HG03196 (cell line): ENCODE results near the gene FMO1.
A peak's percentile ranks its signal among the peaks of the same experiment; 100 is the strongest.
"Not testable (repeated sequence)": the region's sequence is repeated elsewhere in the genome, so short reads cannot be mapped to it uniquely, and the experiment has no call there.

Experiments used
- ATAC-seq: cut with Tn5 transposase; IDR thresholded peaks from one replicate; pipeline ENCODE4 v1.9.1; 2021; ENCODE audit not compliant: unreplicated experiment

FMO1 gene

DNA sequence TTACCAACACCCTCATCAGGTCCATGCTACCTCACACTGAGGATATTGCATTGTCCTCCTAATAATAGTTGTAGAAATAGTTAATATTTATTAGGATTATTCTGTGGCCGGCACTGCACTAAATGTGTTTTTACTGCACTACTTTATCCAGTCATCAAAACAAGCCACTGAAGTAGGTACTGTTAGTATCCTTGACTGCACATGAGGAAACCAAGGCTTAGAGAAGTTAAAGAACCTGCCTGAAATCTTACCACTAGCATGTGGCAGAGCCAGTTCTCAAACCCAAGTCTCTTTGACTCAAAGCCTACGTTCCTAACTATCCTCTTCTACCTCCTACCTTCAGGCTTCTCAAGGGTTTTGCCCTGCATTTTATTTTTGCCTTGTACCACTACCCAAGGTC is 30.9 kb downstream of the FMO1 start:
- ATAC-seq, result no peak

DNA sequence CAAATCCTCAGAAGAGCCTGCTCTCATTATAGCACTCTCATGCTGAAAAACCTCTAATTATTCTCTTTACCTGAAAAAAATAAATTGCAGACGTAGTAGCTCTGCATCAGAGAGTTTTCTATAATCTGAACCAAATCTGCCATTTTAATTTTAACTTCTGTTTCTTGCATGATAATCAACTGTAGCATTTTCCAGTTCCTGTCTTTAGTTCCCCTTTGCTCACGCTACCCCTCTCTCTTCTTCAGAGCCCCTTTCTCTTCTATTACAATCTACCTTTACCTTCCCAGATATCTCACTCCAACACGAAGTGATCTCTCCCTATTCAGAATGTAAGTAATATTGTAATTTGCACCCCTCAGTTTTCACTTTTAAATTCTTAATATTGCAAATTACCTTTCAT is 31.4 kb downstream of the FMO1 start:
- no peak for ATAC-seq

DNA sequence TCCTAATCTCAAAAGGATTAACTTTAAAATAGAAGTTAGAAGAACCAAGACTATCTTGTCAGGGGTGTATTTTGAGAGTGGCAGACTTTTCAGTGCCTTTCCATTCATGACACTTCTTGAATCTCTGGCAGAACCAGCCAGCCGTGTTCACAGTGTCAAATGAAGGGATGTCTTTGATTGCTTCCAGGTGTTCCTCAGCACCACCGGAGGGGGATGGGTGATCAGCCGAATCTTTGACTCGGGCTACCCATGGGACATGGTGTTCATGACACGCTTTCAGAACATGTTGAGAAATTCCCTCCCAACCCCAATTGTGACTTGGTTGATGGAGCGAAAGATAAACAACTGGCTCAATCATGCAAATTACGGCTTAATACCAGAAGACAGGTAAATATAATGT is 32.3 kb downstream of the FMO1 start:
- ATAC-seq, result no peak

GRCh38 chr1:171286032-171286705 is 37.9 kb downstream of the FMO1 start:
- ATAC-seq, result no peak

DNA sequence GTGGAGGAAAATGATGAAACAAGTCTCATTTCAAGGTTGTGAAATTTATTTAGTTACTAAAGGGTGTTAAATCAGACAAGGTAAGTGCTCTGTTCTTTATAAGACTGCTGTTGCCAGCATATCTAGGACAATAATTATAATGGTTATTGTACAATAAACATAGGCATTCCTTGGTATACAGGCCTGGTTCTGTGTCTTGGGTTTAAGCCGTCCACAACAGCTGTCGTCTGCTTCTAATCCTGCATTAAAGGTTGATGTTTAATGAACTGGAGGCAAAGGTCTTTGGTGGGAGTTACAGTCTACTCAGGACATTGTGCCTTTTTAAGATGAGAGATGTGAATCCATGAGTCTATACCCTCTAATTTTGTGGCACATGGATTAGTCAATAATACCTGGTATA is 42.3 kb downstream of the FMO1 start:
- no peak for ATAC-seq

GRCh38 chr1:171292799-171293198 is 44.5 kb downstream of the FMO1 start:
- ATAC-seq, result no peak

DNA sequence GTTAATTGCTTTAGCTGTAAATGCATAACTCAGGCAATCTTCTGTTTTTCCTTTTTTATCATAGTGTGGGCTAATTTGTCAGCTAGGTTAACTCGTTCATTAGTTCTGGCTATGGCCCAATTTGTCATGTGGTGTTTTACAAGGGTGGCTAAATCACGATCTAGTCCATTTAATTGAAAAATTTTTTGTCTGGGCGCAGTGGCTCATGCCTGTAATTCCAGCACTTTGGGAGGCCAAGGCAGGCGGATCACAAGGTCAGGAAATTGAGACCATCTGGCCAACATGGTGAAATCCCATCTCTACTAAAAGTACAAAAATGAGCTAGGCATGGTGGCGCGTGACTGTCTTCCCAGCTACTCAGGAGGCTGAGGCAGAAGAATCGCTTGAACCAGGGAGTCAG is 47.1 kb downstream of the FMO1 start:
- ATAC-seq, result not testable (repeated sequence)

DNA sequence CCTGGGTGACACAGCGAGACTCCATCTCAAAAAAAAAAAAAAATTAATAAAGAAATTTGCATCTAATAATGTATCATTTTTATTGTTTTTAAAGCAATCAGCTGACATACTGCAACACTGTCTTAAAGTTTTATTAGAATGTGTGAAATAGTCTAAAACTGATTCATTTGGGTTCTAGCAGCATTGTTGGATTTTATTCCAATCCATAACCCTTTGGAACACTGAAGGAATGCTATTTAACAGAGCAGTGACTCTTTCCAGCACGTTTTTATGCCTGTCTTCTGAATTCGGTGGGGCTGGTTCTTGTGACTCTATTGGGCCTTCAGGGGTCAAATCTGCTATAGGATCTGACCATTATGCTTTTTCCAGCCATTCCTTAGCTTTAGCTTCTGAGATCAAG is 47.5 kb downstream of the FMO1 start:
- ATAC-seq, result no peak

DNA sequence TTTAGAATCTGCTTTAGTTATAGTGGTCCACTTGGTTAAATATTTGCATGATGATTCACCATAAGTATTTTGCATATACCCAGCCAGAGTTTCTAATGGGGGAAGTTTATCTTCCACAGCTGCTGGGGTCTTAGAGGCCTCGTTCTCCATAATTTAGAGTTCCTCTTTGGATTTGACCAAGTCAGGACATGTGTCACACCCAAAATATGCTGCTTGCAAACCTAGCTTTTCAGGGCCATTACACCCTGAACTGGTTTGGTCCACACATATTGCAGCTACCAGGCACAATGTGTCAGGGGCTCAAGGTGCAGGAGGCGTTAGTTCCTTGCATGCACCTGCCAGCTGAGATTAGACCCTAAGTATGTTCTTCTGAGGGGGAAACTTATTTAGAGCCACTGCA is 48.6 kb downstream of the FMO1 start:
- ATAC-seq, result no peak

DNA sequence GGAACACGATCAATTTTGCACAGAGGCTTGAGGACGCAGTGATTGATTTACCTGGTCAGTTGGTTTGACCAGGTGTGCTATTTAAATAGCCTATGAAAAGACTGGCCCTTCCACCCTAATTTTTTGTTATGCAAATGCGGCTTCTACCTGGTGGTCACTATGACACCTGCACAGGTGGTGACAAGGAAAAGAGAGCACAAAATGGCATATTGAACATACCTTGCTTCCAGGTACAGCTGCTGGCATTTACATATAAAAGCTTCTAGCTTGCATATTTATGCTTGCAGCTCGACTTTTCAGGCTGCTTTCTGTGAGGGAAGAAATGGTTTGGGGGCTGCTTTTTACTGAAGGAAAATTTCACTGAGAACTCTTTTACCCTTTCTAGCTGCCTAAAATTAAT is 50.4 kb downstream of the FMO1 start:
- no peak for ATAC-seq

- no peak for ATAC-seq
These were observed 51.0 kb downstream of the FMO1 start for GRCh38 chr1:171299342-171299741.

- ATAC-seq, result no peak
These were observed 52.1 kb downstream of the FMO1 start for GRCh38 chr1:171300401-171300800.

GRCh38 chr1:171310661-171311087 is 62.4 kb downstream of the FMO1 start:
- ATAC-seq, result no peak

GRCh38 chr1:171311771-171312558 is 63.7 kb downstream of the FMO1 start:
- no peak for ATAC-seq

- ATAC-seq, result peak; percentile 61
These were observed 65.1 kb downstream of the FMO1 start for GRCh38 chr1:171313319-171313834.

DNA sequence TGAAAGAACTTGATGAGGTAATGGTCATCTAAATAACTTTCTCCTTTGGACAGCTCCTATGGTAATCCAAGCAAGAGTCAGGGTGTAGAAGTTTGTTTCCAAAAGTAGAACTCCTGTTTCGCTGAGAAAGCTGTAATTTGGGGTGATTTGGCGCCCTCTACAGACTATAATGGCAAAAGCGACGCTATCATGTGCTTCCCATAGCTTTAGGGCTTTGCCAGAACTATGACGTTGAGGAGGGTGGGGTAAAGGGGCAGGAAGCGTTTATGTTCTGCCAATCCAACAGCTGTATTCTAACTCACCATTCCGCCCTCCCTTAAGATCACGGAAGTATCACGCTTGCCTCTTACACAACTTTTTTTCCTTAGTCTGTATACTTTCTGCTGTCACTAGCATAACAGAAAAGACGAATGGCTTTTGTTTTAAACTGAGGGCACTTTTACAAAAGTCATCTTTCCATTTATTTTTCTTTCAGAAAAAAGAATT is 65.6 kb downstream of the FMO1 start, which contains the start of gene FMO4:
FMO4 (plus strand) TSS at position 349 of the 486 bp plus-strand sequence. CDS start 5,643 bp downstream, outside the sequence.
- peak; percentile 100 for ATAC-seq

DNA sequence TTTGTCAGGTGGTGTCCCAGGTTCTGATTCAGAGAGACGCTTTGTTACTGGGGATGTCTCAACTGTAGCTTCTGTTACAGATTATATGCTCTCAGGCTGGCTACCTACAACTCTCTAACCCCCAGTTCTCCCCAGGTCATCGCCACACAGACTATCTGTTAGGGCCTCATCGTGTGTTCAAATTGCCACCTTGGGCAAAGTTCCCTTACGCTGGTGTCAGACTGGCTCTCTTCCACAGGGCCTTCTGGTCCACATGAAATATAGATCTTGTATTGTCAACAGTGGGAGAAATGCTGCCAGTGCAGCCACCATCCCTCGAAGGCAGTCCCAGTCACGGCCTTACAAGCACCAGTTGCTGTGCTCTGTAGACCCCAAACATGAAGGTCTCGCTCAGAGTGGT is 81.0 kb downstream of the FMO1 start:
- ATAC-seq, result no peak

DNA sequence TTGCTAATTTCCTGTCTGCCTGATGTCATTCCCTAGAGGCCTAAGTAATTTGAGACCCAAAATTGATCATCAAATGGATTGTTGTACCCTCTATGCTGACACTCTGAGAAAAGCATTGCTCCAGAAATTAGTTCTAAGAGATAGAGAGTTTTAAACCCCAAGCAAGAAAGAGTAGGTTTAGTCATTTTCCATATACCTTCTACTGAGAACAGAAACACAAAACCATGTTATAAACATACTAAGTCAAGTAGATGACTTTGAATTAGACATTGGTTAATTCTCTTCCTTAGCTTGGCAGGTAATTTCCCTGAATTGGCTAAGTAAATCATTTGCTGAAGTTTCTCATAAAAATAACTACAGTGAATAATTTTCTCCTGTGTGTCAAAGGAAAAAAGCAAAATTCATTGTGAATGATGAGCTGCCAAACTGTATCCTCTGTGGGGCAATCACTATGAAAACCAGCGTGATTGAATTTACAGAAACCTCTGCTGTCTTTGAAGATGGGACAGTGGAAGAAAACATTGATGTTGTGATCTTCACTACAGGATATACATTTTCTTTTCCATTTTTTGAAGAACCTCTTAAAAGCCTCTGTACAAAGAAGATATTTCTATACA is 85.8 kb downstream of the FMO1 start:
- no peak for ATAC-seq
